NCI-H2107 (cell line): ENCODE measurements around the gene FUOM.

Source experiments
- DNase-seq: peaks from one replicate; lab custom pipeline; 2025; lab: John Stamatoyannopoulos, UW

Gene FUOM

GRCh38 chr10:133351408-133352318, 6.2 kb downstream of the FUOM start:
- no peak for DNase-seq

GRCh38 chr10:133350950-133351329, 6.9 kb downstream of the FUOM start:
- DNase-seq = no peak

GRCh38 chr10:133350283-133350949, 7.4 kb downstream of the FUOM start:
- no peak for DNase-seq

- no peak for DNase-seq
Observed at GRCh38 chr10:133349577-133350011, 8.2 kb downstream of the FUOM start.

- DNase-seq = no peak
Observed at GRCh38 chr10:133349160-133349568, 8.7 kb downstream of the FUOM start.

GRCh38 chr10:133347710-133348517, 9.9 kb downstream of the FUOM start:
- no peak for DNase-seq

- DNase-seq = no peak
Observed at GRCh38 chr10:133346413-133346812, 11.4 kb downstream of the FUOM start.

GRCh38 chr10:133344236-133344635, 13.6 kb downstream of the FUOM start:
- no peak for DNase-seq

GRCh38 chr10:133343558-133343957, 14.3 kb downstream of the FUOM start:
- DNase-seq = no peak

GRCh38 chr10:133342942-133343341, 14.9 kb downstream of the FUOM start:
- DNase-seq = no peak

- no peak for DNase-seq
Observed at GRCh38 chr10:133341983-133342382, 15.8 kb downstream of the FUOM start.

- DNase-seq = no peak
Observed at GRCh38 chr10:133339708-133340380, 18.0 kb downstream of the FUOM start.

- DNase-seq = no peak
Observed at GRCh38 chr10:133338080-133339071, 19.4 kb downstream of the FUOM start.

- DNase-seq = no peak
Observed at GRCh38 chr10:133337370-133337725, 20.5 kb downstream of the FUOM start.

- DNase-seq = no peak
Observed at GRCh38 chr10:133336577-133337369, 21.0 kb downstream of the FUOM start, which contains the start of gene CALY. Gene CALY (minus strand): TSS chr10:133336896. CDS start chr10:133328989, 7,907 bp downstream.

- no peak for DNase-seq
Observed at GRCh38 chr10:133336118-133336576, 21.7 kb downstream of the FUOM start.

GRCh38 chr10:133335246-133336117, 22.3 kb downstream of the FUOM start:
- DNase-seq = no peak

GRCh38 chr10:133334503-133335245, 23.1 kb downstream of the FUOM start:
- DNase-seq = no peak
